Memory B cell (primary cell): ENCODE measurements around the gene MAP3K4.
A peak's percentile ranks its signal among the peaks of the same experiment; 100 is the strongest.

Source experiments
- ATAC-seq: fragments of 150-1000 bp; cut with Tn5 transposase; 2 replicates; pipeline ENCODE4 v1.10.0; 2021; ENCODE audit warnings: low read depth, mild to moderate bottlenecking, moderate library complexity
- DNase-seq, 2 donors: peaks; one replicate each; pipeline ENCODE4 v3.0.0; 2022; ENCODE audit warnings: low spot score in 2 of 2
- H3K27ac Mint-ChIP-seq: one replicate; pipeline ENCODE4 v1.8.0; 2022; ENCODE audit warnings: mild to moderate bottlenecking, moderate library complexity, mixed read lengths
- H3K27me3 Mint-ChIP-seq: one replicate; pipeline ENCODE4 v1.8.0; 2022; ENCODE audit warnings: mixed read lengths
- H3K36me3 Mint-ChIP-seq: one replicate; pipeline ENCODE4 v1.8.0; 2022; ENCODE audit warnings: mild to moderate bottlenecking, mixed read lengths
- H3K4me1 Mint-ChIP-seq: one replicate; pipeline ENCODE4 v1.8.0; 2022; ENCODE audit warnings: mixed read lengths
- H3K4me3 Mint-ChIP-seq: one replicate; pipeline ENCODE4 v1.8.0; 2022; ENCODE audit warnings: mild to moderate bottlenecking, moderate library complexity, mixed read lengths
- H3K9me3 Mint-ChIP-seq: one replicate; pipeline ENCODE4 v1.8.0; 2022; ENCODE audit warnings: mixed read lengths

The MAP3K4 gene

DNA sequence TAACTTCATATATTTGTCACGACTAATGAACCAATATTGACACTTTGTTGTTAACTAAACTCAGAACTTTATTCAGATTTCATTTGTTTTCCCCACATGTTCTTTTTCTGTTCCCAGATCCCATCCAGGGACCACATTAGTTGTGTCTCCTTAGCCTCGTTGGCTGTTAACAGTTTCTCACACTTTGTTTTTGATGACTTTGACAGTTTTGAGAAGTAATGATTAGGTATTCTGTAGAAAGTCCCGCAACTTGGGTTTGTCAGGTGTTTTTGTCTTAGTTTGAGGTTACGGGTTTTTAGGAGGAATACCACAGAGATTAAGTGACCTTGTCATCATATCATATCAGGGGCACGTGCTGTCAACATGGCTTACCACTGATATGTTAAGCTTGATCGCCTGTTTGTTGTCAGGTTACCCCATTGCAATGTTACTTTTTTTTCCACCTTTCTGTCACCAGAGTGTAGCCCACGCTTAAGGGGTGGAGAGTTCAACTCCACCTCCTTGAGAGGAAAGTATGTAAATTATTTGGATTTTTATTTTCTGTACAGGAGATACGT, 32.9 kb downstream of the MAP3K4 start:
- ATAC-seq, result no peak
- no peak overlapping the region for H3K4me3 Mint-ChIP-seq
- peaks cover 19% of the 10 kb centered on the region for H3K36me3 Mint-ChIP-seq
- no peaks in the 10 kb centered on the region for H3K9me3 Mint-ChIP-seq
- no peak for DNase-seq
- no peak overlapping the region for H3K27ac Mint-ChIP-seq
- peaks cover 33% of the 10 kb centered on the region for H3K4me1 Mint-ChIP-seq
- H3K27me3 Mint-ChIP-seq, result no peaks in the 10 kb centered on the region

DNA sequence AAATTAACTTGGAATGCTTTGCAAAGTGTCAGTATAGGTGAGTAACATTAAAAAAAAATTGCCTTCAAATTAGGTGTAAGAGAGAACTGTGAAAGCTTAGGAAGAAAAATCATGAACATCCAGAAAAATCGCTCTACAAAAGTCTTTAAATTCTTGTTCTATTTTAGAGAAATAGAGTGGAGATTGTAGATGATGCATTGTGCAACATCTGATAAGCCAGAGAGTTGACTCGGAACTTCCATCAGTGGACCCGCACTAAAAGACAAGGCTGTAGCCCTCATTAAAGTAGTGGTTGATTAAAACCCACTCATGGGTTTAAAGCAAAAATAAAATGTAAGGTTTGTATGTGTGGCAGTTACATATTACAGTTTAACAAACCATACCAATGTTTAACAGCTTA, 35.8 kb downstream of the MAP3K4 start:
- Mint-ChIP-seq H3K36me3 (peaks cover 12% of the 10 kb centered on the region), H3K4me1 (peaks cover 45% of the 10 kb centered on the region), H3K4me3 (no peak overlapping the region), H3K27me3 (no peaks in the 10 kb centered on the region), H3K9me3 (no peaks in the 10 kb centered on the region), H3K27ac (no peak overlapping the region)
- DNase-seq, result no peak
- no peak for ATAC-seq

DNA sequence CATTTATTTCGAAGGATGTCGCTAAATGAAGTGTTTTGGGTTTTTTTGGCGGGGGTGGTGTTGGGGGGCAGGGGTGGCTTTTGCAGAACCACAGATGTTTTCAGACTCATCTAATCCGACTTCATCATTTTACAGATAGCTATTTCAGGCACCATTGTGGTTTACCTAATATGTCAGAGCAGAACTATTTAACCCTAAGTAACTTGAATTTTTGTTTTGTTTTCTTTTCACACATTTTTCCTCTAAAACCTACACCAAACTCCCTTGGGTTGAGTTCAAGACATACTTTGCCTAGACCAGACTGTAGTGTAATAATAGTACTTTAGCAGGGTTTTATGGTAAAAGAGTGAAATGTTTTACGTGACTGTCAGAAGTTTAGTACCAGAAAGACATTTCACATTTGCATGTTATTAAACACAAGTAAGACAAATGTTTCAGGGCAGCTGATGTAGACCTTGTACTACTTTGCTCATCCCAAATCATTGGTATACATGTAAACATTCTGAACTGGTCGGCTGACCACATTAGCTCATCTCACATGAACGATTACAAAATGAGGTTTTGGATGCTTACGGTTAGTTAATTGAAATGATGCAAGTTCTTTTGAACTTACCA, 37.7 kb downstream of the MAP3K4 start:
- no peaks in the 10 kb centered on the region for H3K27me3 Mint-ChIP-seq
- H3K4me3 Mint-ChIP-seq, result no peak overlapping the region
- H3K4me1 Mint-ChIP-seq, result peaks cover 47% of the 10 kb centered on the region
- H3K36me3 Mint-ChIP-seq, result peaks cover 13% of the 10 kb centered on the region
- no peaks in the 10 kb centered on the region for H3K9me3 Mint-ChIP-seq
- peak overlapping the region; percentile 54 for H3K27ac Mint-ChIP-seq
- DNase-seq, result no peak
- ATAC-seq, result peak; percentile 74

DNA sequence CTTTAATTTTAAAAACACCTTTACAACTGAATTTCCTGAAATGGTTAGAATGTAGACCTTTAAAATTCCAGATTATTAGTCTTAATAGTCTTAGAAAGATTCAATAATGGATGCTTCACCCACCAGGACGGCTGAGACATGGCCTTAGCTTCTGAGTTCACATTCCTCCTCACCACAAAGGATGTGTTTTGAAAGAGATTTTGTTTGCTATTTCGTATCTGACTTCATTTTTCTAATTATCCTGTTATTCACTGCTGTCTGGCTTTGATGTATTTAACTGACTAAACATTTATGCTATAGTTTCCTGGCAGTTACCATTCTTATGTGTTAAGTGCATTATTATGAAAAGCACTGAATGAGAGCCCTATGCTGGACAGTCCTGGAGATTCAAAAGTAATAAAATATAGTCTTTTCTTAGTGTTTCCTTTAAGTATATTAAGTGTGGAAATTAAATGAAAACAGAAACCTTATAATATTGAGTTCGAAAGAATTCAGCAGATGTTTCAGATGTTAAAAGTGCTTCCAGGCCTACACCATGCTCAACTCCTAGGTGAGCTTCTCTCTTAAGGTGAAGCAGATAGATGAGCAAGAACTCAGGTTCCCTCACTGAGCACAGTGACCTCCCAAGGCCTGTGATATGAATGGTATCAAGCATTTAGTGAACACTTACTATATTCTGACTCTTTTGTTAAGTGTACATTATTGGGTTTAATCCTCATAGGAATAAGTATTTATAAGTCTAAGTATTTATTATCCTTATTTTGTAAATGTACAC, 40.3 kb downstream of the MAP3K4 start:
- ATAC-seq, result no peak
- H3K4me3 Mint-ChIP-seq, result no peak overlapping the region
- DNase-seq, result no peak
- peaks cover 8% of the 10 kb centered on the region for H3K36me3 Mint-ChIP-seq
- H3K27ac Mint-ChIP-seq, result no peak overlapping the region
- peaks cover 43% of the 10 kb centered on the region for H3K4me1 Mint-ChIP-seq
- H3K27me3 Mint-ChIP-seq, result no peaks in the 10 kb centered on the region
- H3K9me3 Mint-ChIP-seq, result no peaks in the 10 kb centered on the region

DNA sequence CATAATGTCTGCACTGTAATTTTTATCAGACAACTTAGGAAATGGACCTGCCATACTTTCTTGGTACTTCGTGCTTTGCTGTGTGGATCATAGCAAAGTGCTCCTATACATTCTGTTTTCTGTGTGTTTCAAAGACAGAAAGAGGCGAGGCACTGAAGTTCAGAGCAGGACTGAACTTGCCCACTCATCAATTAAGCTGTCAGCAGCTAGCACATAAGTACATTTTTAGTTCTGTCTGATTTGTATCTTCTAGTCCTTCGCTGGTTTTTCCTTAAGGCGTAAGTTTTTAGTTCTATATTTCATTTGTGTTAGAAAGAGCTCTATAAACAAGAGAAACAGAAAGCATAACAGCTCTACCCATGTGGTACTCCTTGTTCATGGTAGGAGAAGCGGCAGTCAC, 42.1 kb downstream of the MAP3K4 start:
- Mint-ChIP-seq H3K9me3 (no peaks in the 10 kb centered on the region), H3K36me3 (peaks cover 13% of the 10 kb centered on the region), H3K27ac (no peak overlapping the region), H3K4me1 (peaks cover 37% of the 10 kb centered on the region), H3K27me3 (no peaks in the 10 kb centered on the region), H3K4me3 (no peak overlapping the region)
- no peak for DNase-seq
- no peak for ATAC-seq

DNA sequence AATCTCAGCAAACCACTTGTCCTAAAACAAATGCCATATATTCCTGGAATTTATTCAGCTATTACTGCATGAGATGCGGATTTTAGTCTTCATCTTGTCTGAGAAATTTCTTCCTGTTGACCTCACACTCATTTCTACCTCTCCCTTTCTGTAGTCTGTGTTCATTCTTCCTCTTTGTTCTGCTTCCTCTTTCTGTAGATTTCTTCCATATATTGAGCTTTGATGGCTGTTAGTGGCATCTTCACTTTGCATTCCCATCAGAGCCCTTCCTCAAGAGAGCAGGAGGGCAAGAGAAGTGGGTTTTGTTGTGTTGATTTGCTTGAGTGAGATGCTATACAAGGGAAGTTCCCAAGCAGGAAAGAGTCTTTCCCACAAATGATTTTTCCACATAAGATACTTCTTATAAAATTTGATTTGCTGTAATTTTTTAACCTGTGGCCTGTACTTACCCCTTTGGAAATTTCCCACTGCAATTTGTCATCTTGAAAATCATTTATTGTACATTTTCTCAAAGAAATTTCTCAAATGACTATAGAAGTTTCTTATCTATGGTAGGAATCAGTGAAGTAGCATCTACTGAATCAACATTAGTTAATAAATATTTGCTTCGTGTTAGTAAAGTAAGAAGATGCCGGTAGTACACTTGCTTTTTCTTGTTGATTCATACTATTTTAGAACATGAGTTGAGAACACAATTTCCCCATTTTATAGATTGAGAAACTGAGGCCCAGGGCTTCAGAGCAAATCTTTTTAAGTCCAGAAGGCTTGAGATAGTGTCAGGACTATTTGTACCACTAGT, 43.8 kb downstream of the MAP3K4 start:
- ATAC-seq, result peak; percentile 57
- no peak for DNase-seq
- Mint-ChIP-seq H3K4me1 (peaks cover 20% of the 10 kb centered on the region), H3K9me3 (no peaks in the 10 kb centered on the region), H3K4me3 (peak overlapping the region; percentile 5), H3K27ac (peak overlapping the region; percentile 33), H3K27me3 (no peaks in the 10 kb centered on the region), H3K36me3 (peaks cover 13% of the 10 kb centered on the region)

DNA sequence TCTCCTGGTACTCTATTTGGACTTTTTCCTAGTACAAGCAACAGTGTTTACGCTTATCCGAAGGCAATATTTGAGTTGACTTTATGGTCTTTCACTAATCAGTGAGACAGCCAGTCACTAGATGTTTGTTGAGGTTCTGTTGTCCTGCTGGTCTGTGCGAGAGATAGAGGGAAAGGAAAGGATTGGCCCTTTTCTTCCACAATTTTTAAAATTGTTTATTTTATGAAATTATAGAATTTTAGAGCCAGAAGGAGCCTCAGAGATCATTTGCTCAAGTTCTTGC, 44.4 kb downstream of the MAP3K4 start:
- ATAC-seq (no peak), DNase-seq (no peak)
- Mint-ChIP-seq H3K27ac (no peak overlapping the region), H3K36me3 (peaks cover 13% of the 10 kb centered on the region), H3K27me3 (no peaks in the 10 kb centered on the region), H3K4me3 (no peak overlapping the region), H3K9me3 (no peaks in the 10 kb centered on the region), H3K4me1 (peaks cover 19% of the 10 kb centered on the region)

DNA sequence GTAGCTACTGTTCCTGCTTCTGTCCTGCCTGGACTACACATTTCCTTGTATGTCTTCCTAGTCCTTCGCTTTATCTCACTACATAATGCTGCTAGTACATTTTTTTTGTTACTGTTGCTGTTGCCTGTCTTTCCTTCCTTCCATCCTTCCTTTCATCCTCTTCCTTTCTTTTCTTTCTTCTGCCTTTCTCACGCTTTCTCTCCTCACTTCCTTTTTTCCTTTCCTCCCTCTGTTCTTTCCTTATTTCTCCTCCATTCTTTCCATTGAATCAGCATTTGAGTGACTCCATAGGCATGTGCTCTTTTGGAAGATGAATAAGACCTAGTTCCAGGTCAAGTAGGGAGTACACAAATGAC, 46.3 kb downstream of the MAP3K4 start:
- DNase-seq (no peak), ATAC-seq (no peak)
- Mint-ChIP-seq H3K36me3 (peaks cover 15% of the 10 kb centered on the region), H3K4me1 (peaks cover 13% of the 10 kb centered on the region), H3K9me3 (no peaks in the 10 kb centered on the region), H3K4me3 (no peak overlapping the region), H3K27ac (no peak overlapping the region), H3K27me3 (no peaks in the 10 kb centered on the region)

DNA sequence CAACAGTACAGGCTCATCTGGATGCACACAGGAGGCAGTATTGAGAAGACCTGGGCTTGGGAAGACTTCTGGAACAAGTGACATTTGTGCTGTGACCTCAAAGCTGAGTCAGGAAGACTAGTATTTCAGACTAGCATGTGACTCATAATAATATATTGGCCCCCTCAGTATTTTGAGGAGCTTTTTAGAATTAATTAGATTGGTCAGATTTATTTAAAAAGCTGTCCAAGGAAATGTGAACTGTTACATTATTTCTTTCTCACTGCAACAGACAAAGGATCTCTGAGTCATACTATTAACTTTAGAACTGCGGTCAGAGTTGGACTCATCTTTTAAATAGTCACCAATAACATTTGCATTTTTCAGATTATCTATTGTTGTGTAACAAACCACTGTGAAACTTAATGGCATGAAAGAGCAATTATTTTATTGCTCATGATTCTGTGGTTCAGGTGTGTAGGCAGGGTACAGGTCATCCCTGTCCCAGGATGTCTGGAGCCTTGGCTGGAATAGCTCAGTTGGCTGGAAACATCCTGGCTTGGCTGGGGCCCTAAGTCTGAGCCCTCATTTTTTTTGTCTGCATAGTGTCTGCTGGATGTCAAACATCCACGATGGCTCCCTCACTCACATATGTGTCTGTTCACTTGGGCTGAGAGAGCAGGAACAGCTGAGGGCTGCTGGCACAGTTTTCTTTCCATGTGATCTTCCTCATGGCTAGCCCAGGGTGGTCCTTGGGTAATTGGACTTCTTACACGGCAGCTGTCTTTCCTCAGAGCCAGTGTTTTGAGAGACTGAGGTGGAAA, 46.9 kb downstream of the MAP3K4 start:
- ATAC-seq, result no peak
- no peak overlapping the region for H3K27ac Mint-ChIP-seq
- DNase-seq, result no peak

DNA sequence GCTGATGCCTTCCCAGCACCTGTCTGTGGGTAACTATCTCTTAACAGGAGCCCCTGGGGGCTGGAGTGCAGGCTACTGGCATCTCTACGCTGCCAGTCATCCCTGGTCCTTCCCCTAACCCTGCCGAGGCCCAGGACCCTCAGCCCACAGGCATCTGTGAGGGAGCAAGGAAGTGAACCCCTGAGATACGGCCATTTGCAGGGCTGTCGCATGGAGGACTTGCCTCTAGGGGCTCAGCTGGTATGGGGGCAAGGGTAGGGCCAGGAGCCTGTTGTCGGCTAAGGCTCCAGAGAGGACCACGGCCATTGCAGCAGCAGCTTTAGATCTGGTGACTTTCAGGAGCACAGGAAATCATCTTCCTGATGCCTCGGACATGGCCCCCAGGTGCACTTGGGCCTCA, 49.7 kb downstream of the MAP3K4 start:
- no peak for ATAC-seq
- DNase-seq, result no peak
- no peaks in the 10 kb centered on the region for H3K27me3 Mint-ChIP-seq
- H3K27ac Mint-ChIP-seq, result no peak overlapping the region
- H3K4me1 Mint-ChIP-seq, result peaks cover 10% of the 10 kb centered on the region
- H3K4me3 Mint-ChIP-seq, result no peak overlapping the region
- H3K36me3 Mint-ChIP-seq, result peaks cover 16% of the 10 kb centered on the region
- H3K9me3 Mint-ChIP-seq, result no peaks in the 10 kb centered on the region

More for the DNA sequence above, 46.9 kb downstream of the MAP3K4 start:
- Mint-ChIP-seq H3K4me1 (peaks cover 15% of the 10 kb centered on the region), H3K27me3 (no peaks in the 10 kb centered on the region), H3K36me3 (peaks cover 18% of the 10 kb centered on the region), H3K9me3 (no peaks in the 10 kb centered on the region), H3K4me3 (no peak overlapping the region)

DNA sequence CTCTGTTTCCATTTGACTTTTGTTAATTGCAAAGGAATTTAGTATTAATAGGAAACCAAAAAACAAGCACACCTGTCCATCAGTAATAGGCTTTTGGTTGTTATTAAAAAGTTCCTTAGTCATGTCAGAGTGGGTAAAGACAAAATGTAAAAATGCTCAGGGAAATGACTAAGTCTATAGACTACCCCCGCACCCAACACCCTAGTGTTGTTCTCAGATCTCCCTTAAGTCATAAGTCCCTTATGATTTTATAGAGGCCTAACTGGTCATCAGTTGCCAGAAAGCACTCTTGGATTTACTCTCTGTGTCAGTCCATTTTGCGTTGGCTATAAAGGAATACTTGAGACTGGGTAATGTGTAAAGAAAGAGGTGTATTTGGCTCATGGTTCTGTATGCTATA, 52.8 kb downstream of the MAP3K4 start:
- Mint-ChIP-seq H3K27ac (no peak overlapping the region), H3K27me3 (no peaks in the 10 kb centered on the region), H3K36me3 (peaks cover 18% of the 10 kb centered on the region), H3K4me1 (peaks cover 10% of the 10 kb centered on the region), H3K4me3 (no peak overlapping the region), H3K9me3 (no peaks in the 10 kb centered on the region)
- no peak for DNase-seq
- no peak for ATAC-seq

DNA sequence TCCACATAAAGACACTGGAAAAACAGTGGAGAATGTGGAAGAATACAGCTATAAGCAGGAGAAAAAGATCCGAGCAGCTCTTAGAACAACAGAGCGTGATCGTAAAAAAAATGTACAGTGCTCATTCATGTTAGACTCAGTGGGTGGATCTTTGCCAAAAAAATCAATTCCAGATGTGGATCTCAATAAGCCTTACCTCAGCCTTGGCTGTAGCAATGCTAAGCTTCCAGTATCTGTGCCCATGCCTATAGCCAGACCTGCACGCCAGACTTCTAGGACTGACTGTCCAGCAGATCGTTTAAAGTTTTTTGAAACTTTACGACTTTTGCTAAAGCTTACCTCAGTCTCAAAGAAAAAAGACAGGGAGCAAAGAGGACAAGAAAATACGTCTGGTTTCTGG, 57.1 kb downstream of the MAP3K4 start:
- Mint-ChIP-seq H3K36me3 (peaks cover 26% of the 10 kb centered on the region), H3K27me3 (no peaks in the 10 kb centered on the region), H3K4me1 (peaks cover 18% of the 10 kb centered on the region)

DNA sequence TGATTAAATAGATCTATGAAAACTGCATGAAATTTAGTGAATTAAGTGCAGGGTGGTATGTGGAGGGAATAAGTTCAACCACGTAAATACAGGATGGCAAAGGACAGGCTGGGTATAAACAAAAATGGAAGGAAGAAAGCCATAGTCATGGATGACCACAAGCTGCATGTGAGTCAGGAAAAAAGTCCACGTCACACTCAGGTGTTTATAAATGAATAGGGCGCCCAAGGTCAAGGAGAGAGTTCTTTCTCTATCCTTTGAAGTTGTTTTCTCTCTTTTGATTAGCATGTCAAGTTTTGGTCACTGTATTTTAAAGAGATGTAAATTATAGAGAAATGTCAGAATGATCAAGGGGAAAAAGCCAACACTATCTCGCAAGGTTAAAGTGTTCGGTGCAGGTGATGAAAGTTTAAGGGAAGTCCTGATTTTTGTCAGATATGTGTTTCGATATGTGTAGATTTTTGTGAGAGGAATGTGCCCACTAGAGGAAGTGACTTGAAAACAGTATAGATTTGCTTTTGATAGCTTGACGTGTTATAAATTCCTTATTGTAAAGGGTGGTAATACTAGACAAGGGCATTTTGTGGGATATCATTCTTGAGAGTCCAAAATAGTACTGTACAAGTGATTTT, 58.7 kb downstream of the MAP3K4 start:
- peaks cover 23% of the 10 kb centered on the region for H3K36me3 Mint-ChIP-seq
- no peak overlapping the region for H3K4me3 Mint-ChIP-seq
- no peaks in the 10 kb centered on the region for H3K27me3 Mint-ChIP-seq
- no peaks in the 10 kb centered on the region for H3K9me3 Mint-ChIP-seq
- DNase-seq (no peak), ATAC-seq (no peak)
- peaks cover 18% of the 10 kb centered on the region for H3K4me1 Mint-ChIP-seq
- peak overlapping the region; percentile 3 for H3K27ac Mint-ChIP-seq

More for the DNA sequence above, 57.1 kb downstream of the MAP3K4 start:
- ATAC-seq, result no peak
- Mint-ChIP-seq H3K27ac (no peak overlapping the region), H3K4me3 (no peak overlapping the region), H3K9me3 (no peaks in the 10 kb centered on the region)
- no peak for DNase-seq
